Mucosa of rectum (tissue), 2 donors: ENCODE measurements around the gene CES4A.
"Not testable (repeated sequence)": the region's sequence is repeated elsewhere in the genome, so short reads cannot be mapped to it uniquely, and the experiment has no call there.

Experiments
- H3K27ac ChIP-seq, 2 donors: one replicate each; pipeline ENCODE4 v1.7.0; 2013; ENCODE audit warnings: inconsistent platforms in 2 of 2, low read depth in 2 of 2, low read length in 2 of 2
- H3K27me3 ChIP-seq, 2 donors: one replicate each; pipeline ENCODE4 v1.7.0; 2013; ENCODE audit warnings: low read length in 2 of 2; ENCODE audit not compliant: control insufficient read depth in 2 of 2, insufficient read depth in 2 of 2
- H3K36me3 ChIP-seq, 2 donors: one replicate each; pipeline ENCODE4 v1.7.0; 2013; ENCODE audit warnings: low read length in 2 of 2; ENCODE audit not compliant: control insufficient read depth in 2 of 2, insufficient read depth in 2 of 2
- H3K4me1 ChIP-seq, 2 donors: one replicate each; pipeline ENCODE4 v1.7.0; 2013; ENCODE audit warnings: low read length in 2 of 2, mild to moderate bottlenecking in 1 of 2; ENCODE audit not compliant: control insufficient read depth in 2 of 2, insufficient read depth in 2 of 2
- H3K4me3 ChIP-seq, 2 donors: one replicate each; pipeline ENCODE4 v1.7.0; 2013; ENCODE audit warnings: low read length in 2 of 2
- H3K9ac ChIP-seq, 2 donors: one replicate each; pipeline ENCODE4 v1.7.0; 2013; ENCODE audit warnings: low read length in 2 of 2, low read depth in 1 of 2, mild to moderate bottlenecking in 1 of 2
- H3K9me3 ChIP-seq, 2 donors: one replicate each; pipeline ENCODE4 v1.7.0; 2013; ENCODE audit warnings: low read length in 2 of 2; ENCODE audit not compliant: control insufficient read depth in 2 of 2
- donor health status: healthy.
- donor health status: Normal muscosa, but diverticular disease.

Gene CES4A

GRCh38 chr16:66955363-66956153, 32.8 kb upstream of the CES4A start:
- H3K9ac ChIP-seq = peak overlapping the region in 1 of 2 donors; percentile 39
- not testable (repeated sequence) for H3K9me3 ChIP-seq, H3K4me3 ChIP-seq, H3K27me3 ChIP-seq, H3K36me3 ChIP-seq
- H3K4me1 ChIP-seq = peaks cover 22 to 44% of the 10 kb centered on the region in 2 donors
- H3K27ac ChIP-seq = peak overlapping the region; percentile 58 to 80

GRCh38 chr16:66956154-66956457, 32.3 kb upstream of the CES4A start:
- Histone ChIP-seq H3K27ac (peak overlapping the region; percentile 58 to 80), H3K4me1 (peaks cover 26 to 48% of the 10 kb centered on the region in 2 donors)
- H3K27me3 ChIP-seq, H3K9ac ChIP-seq, H3K4me3 ChIP-seq, H3K36me3 ChIP-seq, H3K9me3 ChIP-seq: not testable (repeated sequence)

- no peaks in the 10 kb centered on the region for H3K27me3 ChIP-seq
- H3K9me3 ChIP-seq = no peaks in the 10 kb centered on the region
- H3K4me3 ChIP-seq = no peak overlapping the region
- H3K36me3 ChIP-seq = peaks cover 2 to 11% of the 10 kb centered on the region in 2 donors
- peaks cover 28 to 51% of the 10 kb centered on the region in 2 donors for H3K4me1 ChIP-seq
- H3K27ac ChIP-seq = peak overlapping the region; percentile 63 to 68
- H3K9ac ChIP-seq = no peak overlapping the region
Measured at GRCh38 chr16:66958857-66959703, 29.3 kb upstream of the CES4A start.

- Histone ChIP-seq H3K9ac (no peak overlapping the region), H3K4me3 (no peak overlapping the region), H3K36me3 (peaks cover 9 to 17% of the 10 kb centered on the region in 2 donors), H3K4me1 (peaks cover 26 to 49% of the 10 kb centered on the region in 2 donors), H3K27ac (peak overlapping the region; percentile 63 to 68), H3K9me3 (no peaks in the 10 kb centered on the region), H3K27me3 (no peaks in the 10 kb centered on the region)
Measured at GRCh38 chr16:66959704-66960161, 28.7 kb upstream of the CES4A start.

- H3K4me1 ChIP-seq = peaks cover 26 to 44% of the 10 kb centered on the region in 2 donors
- H3K27ac ChIP-seq = peak overlapping the region; percentile 63 to 90
- no peak overlapping the region for H3K9ac ChIP-seq
Measured at GRCh38 chr16:66960270-66960669, 28.1 kb upstream of the CES4A start.

GRCh38 chr16:66961065-66961744, 27.2 kb upstream of the CES4A start, which contains the start of gene CES3:
CES3 (plus strand) TSS chr16:66961266; CDS start chr16:66961308, 42 bp downstream.
- no peaks in the 10 kb centered on the region for H3K9me3 ChIP-seq
- H3K4me3 ChIP-seq = peak within 1 kb of the TSS; percentile 85 to 89
- peak within 1 kb of the TSS; percentile 79 to 90 for H3K27ac ChIP-seq
- peaks cover 22 to 38% of the 10 kb centered on the region in 2 donors for H3K4me1 ChIP-seq
- peak within 1 kb of the TSS; percentile 72 to 85 for H3K9ac ChIP-seq
- peaks cover 17 to 26% of the 10 kb centered on the region in 2 donors for H3K36me3 ChIP-seq
- no peaks in the 10 kb centered on the region for H3K27me3 ChIP-seq

More at GRCh38 chr16:66960270-66960669, 28.1 kb upstream of the CES4A start:
- Histone ChIP-seq H3K27me3 (no peaks in the 10 kb centered on the region), H3K4me3 (no peak overlapping the region), H3K36me3 (peaks cover 14 to 22% of the 10 kb centered on the region in 2 donors), H3K9me3 (no peaks in the 10 kb centered on the region)

GRCh38 chr16:66961914-66962313, 26.5 kb upstream of the CES4A start:
- H3K36me3 ChIP-seq = peaks cover 22 to 32% of the 10 kb centered on the region in 2 donors
- H3K27ac ChIP-seq = peak overlapping the region; percentile 79 to 90
- H3K4me1 ChIP-seq = peaks cover 19 to 34% of the 10 kb centered on the region in 2 donors
- H3K27me3 ChIP-seq = no peaks in the 10 kb centered on the region
- no peaks in the 10 kb centered on the region for H3K9me3 ChIP-seq
- peak overlapping the region; percentile 85 to 89 for H3K4me3 ChIP-seq
- H3K9ac ChIP-seq = peak overlapping the region; percentile 9 to 85

- Histone ChIP-seq H3K9ac (no peak overlapping the region), H3K4me3 (no peak overlapping the region), H3K27me3 (no peaks in the 10 kb centered on the region), H3K36me3 (peaks cover 30 to 36% of the 10 kb centered on the region in 2 donors), H3K27ac (no peak overlapping the region), H3K9me3 (no peaks in the 10 kb centered on the region), H3K4me1 (peaks cover 19 to 30% of the 10 kb centered on the region in 2 donors)
Measured at GRCh38 chr16:66964049-66964448, 24.3 kb upstream of the CES4A start.

- H3K27ac ChIP-seq = no peak overlapping the region
- H3K4me1 ChIP-seq = no peaks in the 10 kb centered on the region
- H3K9ac ChIP-seq = no peak overlapping the region
Measured at GRCh38 chr16:66968847-66969246, 19.5 kb upstream of the CES4A start.

More at GRCh38 chr16:66968847-66969246, 19.5 kb upstream of the CES4A start:
- Histone ChIP-seq H3K4me3 (no peak overlapping the region), H3K9me3 (no peaks in the 10 kb centered on the region), H3K27me3 (no peaks in the 10 kb centered on the region), H3K36me3 (peaks cover 54 to 55% of the 10 kb centered on the region in 2 donors)
